ENCODE results near the gene CLASP1. TPM values are rescaled to one million over a fixed set of nuclear protein-coding genes. Genes with fewer than 3 reads are reported as not detected.

CLASP1 gene
- total and polyA plus RNA-seq, 2 donors (not counting 3 experiments of a cell fraction or from before 2014, with no cell fraction given) = 10.0 to 57.9 TPM

DNA sequence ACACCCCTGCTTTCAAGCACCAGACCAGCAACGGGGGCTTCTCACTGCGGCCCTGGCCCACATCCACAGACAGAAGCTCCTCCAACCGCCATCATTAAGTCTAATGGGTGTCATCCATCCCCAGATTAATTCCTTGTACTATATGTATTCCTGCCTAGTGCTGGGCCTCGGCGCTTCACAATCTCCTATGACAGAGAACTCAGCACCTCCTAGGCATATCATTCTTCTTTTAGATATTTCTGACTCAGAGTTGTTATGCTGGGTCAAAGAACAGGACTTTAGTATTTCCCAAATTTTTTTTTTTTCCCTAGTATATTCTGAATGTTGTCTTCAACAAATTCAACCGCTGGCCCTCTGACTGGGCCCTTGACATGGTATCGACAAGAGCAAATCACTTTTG, 281.1 kb downstream of the CLASP1 start:
- CTCF ChIA-PET = interaction anchor here (2.5 kb wide), 1 partner anchor 12 kb away, joined by 16 read pairs; no protein-coding TSS in a partner anchor
- no peak overlapping the region for H3K27ac ChIP-seq (ENCODE audit: insufficient read depth, low read depth, low read length)
- dilution Hi-C loops (cut with MboI; ENCODE audit: extremely low pct_ligation_motif_present, low sequenced_read_pairs) = no loop called here

More for the DNA sequence above, 281.1 kb downstream of the CLASP1 start:
- POLR2A ChIA-PET = no interaction called here
- Histone ChIP-seq H4K20me1 (replicated peaks; ENCODE audit: control insufficient read depth, extremely low read depth, insufficient read depth, low read length) (no peaks in the 10 kb centered on the region), H3K9me1 (replicated peaks; ENCODE audit: control insufficient read depth, extremely low read depth, insufficient read depth, low read length) (no peaks in the 10 kb centered on the region), H3K9me3 (replicated peaks; ENCODE audit: control insufficient read depth, insufficient read depth, low read length) (no peaks in the 10 kb centered on the region), H2AFZ (ENCODE audit: low read depth, low read length) (no peak overlapping the region), H3K36me3 (ENCODE audit: control insufficient read depth in 2 of 2, extremely low read depth in 1 of 2, insufficient read depth in 2 of 2, low read length in 2 of 2) (peaks cover 7 to 11% of the 10 kb centered on the region in 2 experiments), H3K4me3 (replicated peaks in 1 of 3; ENCODE audit: insufficient read depth in 1 of 3, low read depth in 1 of 3, low read length in 3 of 3) (no peak overlapping the region), H3K9ac (replicated peaks; ENCODE audit: extremely low read depth, insufficient read depth, low read length) (no peak overlapping the region), H3K4me1 (ENCODE audit: control insufficient read depth, extremely low read depth, insufficient read depth, low read length) (peaks cover 21% of the 10 kb centered on the region), H3K27me3 (ENCODE audit: control insufficient read depth in 2 of 2, insufficient read depth in 2 of 2, low read length in 2 of 2) (no peaks in the 10 kb centered on the region), H3K4me2 (ENCODE audit: insufficient read depth, low read length) (no peak overlapping the region), H3K79me2 (ENCODE audit: control insufficient read depth, insufficient read depth, low read length) (no peaks in the 10 kb centered on the region)
- no peak for FAIRE-seq
- no peak for DNase-seq (ENCODE audit: low read depth, low spot score)
- TF ChIP-seq, protein P1, sequence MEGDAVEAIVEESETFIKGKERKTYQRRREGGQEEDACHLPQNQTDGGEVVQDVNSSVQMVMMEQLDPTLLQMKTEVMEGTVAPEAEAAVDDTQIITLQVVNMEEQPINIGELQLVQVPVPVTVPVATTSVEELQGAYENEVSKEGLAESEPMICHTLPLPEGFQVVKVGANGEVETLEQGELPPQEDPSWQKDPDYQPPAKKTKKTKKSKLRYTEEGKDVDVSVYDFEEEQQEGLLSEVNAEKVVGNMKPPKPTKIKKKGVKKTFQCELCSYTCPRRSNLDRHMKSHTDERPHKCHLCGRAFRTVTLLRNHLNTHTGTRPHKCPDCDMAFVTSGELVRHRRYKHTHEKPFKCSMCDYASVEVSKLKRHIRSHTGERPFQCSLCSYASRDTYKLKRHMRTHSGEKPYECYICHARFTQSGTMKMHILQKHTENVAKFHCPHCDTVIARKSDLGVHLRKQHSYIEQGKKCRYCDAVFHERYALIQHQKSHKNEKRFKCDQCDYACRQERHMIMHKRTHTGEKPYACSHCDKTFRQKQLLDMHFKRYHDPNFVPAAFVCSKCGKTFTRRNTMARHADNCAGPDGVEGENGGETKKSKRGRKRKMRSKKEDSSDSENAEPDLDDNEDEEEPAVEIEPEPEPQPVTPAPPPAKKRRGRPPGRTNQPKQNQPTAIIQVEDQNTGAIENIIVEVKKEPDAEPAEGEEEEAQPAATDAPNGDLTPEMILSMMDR (IDR thresholded peaks at IDR 0.05; ENCODE audit: extremely low read depth in 1 of 2, insufficient read depth in 1 of 2, low read depth in 1 of 2, low read length in 2 of 2) = no peak
- TF ChIP-seq JUN (IDR thresholded peaks at IDR 0.05; ENCODE audit: borderline replicate concordance, insufficient read depth, insufficient read length, low read depth) (no peak), POLR2A (IDR thresholded peaks at IDR 0.05; ENCODE audit: low read depth, low read length) (no peak), FOS (IDR thresholded peaks at IDR 0.05; ENCODE audit: borderline replicate concordance, insufficient read depth, low read length) (no peak), EZH2 (IDR thresholded peaks at IDR 0.05; ENCODE audit: borderline replicate concordance, low read depth, low read length, severe bottlenecking) (no peak), MYC (IDR thresholded peaks at IDR 0.05; ENCODE audit: low read depth, low read length) (no peak), POLR2AphosphoS5 (IDR thresholded peaks at IDR 0.05; ENCODE audit: insufficient read depth, low read depth, low read length) (no peak), GATA2 (IDR thresholded peaks at IDR 0.05; ENCODE audit: insufficient read depth, insufficient read length, low read depth, low read length) (no peak)
- TF ChIP-seq, protein P2, sequence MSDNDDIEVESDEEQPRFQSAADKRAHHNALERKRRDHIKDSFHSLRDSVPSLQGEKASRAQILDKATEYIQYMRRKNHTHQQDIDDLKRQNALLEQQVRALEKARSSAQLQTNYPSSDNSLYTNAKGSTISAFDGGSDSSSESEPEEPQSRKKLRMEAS (IDR thresholded peaks at IDR 0.05; ENCODE audit: insufficient read depth, insufficient read length) = no peak
- intact Hi-C loops (cut with micrococcal nuclease) = no loop called here
- BruUV-seq (replicated peaks) = no TSS peak

Data from endothelial cell of umbilical vein (primary cell).